ENCODE measurements around the gene PPP1R12A. TPM values are rescaled to one million over a fixed set of nuclear protein-coding genes. Genes with fewer than 3 reads are reported as not detected.

The PPP1R12A gene
- total RNA-seq, 4 donors from 2014 or later: 181 to 286 (median 243) TPM

GRCh38 chr12:79932357-79932756, 2.5 kb downstream of the PPP1R12A start:
- Histone ChIP-seq H3K27ac (peak overlapping the region; percentile 22 to 99), H3K4me3 (peak overlapping the region; percentile 70 to 94), H3K27me3 (no peaks in the 10 kb centered on the region), H3K36me3 (no peaks in the 10 kb centered on the region), H3K9me3 (no peaks in the 10 kb centered on the region), H3K4me1 (no peaks in the 10 kb centered on the region)
- no peak for DNase-seq
- intact Hi-C loops (cut with DNase I; ENCODE audit: low total_unique reads): no loop called here
- TF ChIP-seq CTCF (IDR thresholded peaks at IDR 0.05) (no peak), POLR2A (IDR thresholded peaks at IDR 0.05) (no peak)

GRCh38 chr12:79929065-79929464, 5.8 kb downstream of the PPP1R12A start:
- intact Hi-C loops (cut with DNase I; ENCODE audit: low total_unique reads): no loop called here
- Histone ChIP-seq H3K36me3 (no peaks in the 10 kb centered on the region), H3K4me3 (no peak overlapping the region), H3K27ac (peak overlapping the region in 1 of 2 donors; percentile 11), H3K4me1 (no peaks in the 10 kb centered on the region), H3K9me3 (no peaks in the 10 kb centered on the region), H3K27me3 (no peaks in the 10 kb centered on the region)
- TF ChIP-seq POLR2A (IDR thresholded peaks at IDR 0.05) (no peak), CTCF (IDR thresholded peaks at IDR 0.05) (no peak)
- DNase-seq: no peak

GRCh38 chr12:79927772-79928474, 7.0 kb downstream of the PPP1R12A start:
- no peak for DNase-seq
- H3K4me1 ChIP-seq: no peaks in the 10 kb centered on the region
- H3K27ac ChIP-seq: peak overlapping the region in 1 of 2 donors; percentile 47
- no peaks in the 10 kb centered on the region for H3K36me3 ChIP-seq
- H3K4me3 ChIP-seq: no peak overlapping the region
- no peak for TF ChIP-seq POLR2A (IDR thresholded peaks at IDR 0.05)
- TF ChIP-seq CTCF (IDR thresholded peaks at IDR 0.05): no peak
- no peaks in the 10 kb centered on the region for H3K27me3 ChIP-seq
- intact Hi-C loops (cut with DNase I; ENCODE audit: low total_unique reads): no loop called here
- H3K9me3 ChIP-seq: no peaks in the 10 kb centered on the region

GRCh38 chr12:79926951-79927350, 7.9 kb downstream of the PPP1R12A start:
- no peaks in the 10 kb centered on the region for H3K36me3 ChIP-seq
- no peaks in the 10 kb centered on the region for H3K9me3 ChIP-seq
- TF ChIP-seq POLR2A (IDR thresholded peaks at IDR 0.05) (no peak), CTCF (IDR thresholded peaks at IDR 0.05) (no peak)
- H3K27me3 ChIP-seq: no peaks in the 10 kb centered on the region
- H3K4me1 ChIP-seq: no peaks in the 10 kb centered on the region
- H3K27ac ChIP-seq: no peak overlapping the region
- H3K4me3 ChIP-seq: no peak overlapping the region
- DNase-seq: no peak
- intact Hi-C loops (cut with DNase I; ENCODE audit: low total_unique reads): no loop called here

GRCh38 chr12:79925492-79925891, 9.4 kb downstream of the PPP1R12A start:
- TF ChIP-seq CTCF (IDR thresholded peaks at IDR 0.05) (no peak), POLR2A (IDR thresholded peaks at IDR 0.05) (no peak)
- Histone ChIP-seq H3K4me3 (no peak overlapping the region), H3K4me1 (no peaks in the 10 kb centered on the region), H3K27me3 (no peaks in the 10 kb centered on the region), H3K36me3 (no peaks in the 10 kb centered on the region), H3K27ac (no peak overlapping the region), H3K9me3 (no peaks in the 10 kb centered on the region)
- no peak for DNase-seq
- intact Hi-C loops (cut with DNase I; ENCODE audit: low total_unique reads): no loop called here
